Endothelial cell of umbilical vein (primary cell): ENCODE data around the gene MPC1L. TPM values are rescaled to one million over a fixed set of nuclear protein-coding genes. Genes with fewer than 3 reads are reported as not detected.

Experiments used
- BruUV-seq: library from RNA; stranded (reverse); fragments of 400-500 nt; replicated peaks from 2 replicates; lab custom pipeline; 2021; lab: Mats Ljungman, UMichigan
- CTCF ChIA-PET: fragments of 300-600, 350-600 bp; sonication (Branson Sonifier 250); formaldehyde crosslinking; loops from one replicate; lab custom pipeline; 2021; ENCODE audit warnings: antibody characterized with exemption, inconsistent platforms; lab: Charles Lee
- POLR2A ChIA-PET: fragments of 300-600, 350-600 bp; sonication (Branson Sonifier 250); formaldehyde crosslinking; loops from one replicate; lab custom pipeline; 2021; ENCODE audit warnings: antibody characterized with exemption, inconsistent platforms; lab: Charles Lee
- DNase-seq: peaks from one replicate; pipeline ENCODE4 v3.0.0-alpha.2; 2011; ENCODE audit warnings: low read depth, low spot score
- FAIRE-seq: peaks from 2 replicates; lab custom pipeline; 2011; peaks lifted over from hg19 to GRCh38; lab: Jason Lieb, UNC
- H2AFZ ChIP-seq: 2 replicates; pipeline ENCODE4 v1.6.0; 2012; ENCODE audit warnings: low read depth, low read length, control low read depth, inconsistent platforms
- H3K27ac ChIP-seq: 2 replicates; pipeline ENCODE4 v1.5.1; 2011; ENCODE audit warnings: low read depth, mild to moderate bottlenecking, control low read depth, low read length, moderate library complexity; ENCODE audit not compliant: insufficient read depth
- H3K27me3 ChIP-seq, 2 experiments: 2 replicates each; pipeline versions ENCODE4 v1.6.0 to v1.6.1; 2011; ENCODE audit warnings: low read length in 2 of 2, mixed read lengths in 1 of 2; ENCODE audit not compliant: control insufficient read depth in 2 of 2, insufficient read depth in 2 of 2
- H3K36me3 ChIP-seq, 2 experiments: 2 replicates in 1 of 2; 3 replicates in 1 of 2; pipeline ENCODE4 v1.5.1; 2011; ENCODE audit warnings: low read length in 2 of 2, mild to moderate bottlenecking in 1 of 2, moderate library complexity in 1 of 2; ENCODE audit not compliant: control insufficient read depth in 2 of 2, insufficient read depth in 2 of 2; ENCODE audit errors: extremely low read depth in 1 of 2
- H3K4me1 ChIP-seq: 3 replicates; pipeline ENCODE4 v1.5.1; 2011; ENCODE audit warnings: mild to moderate bottlenecking, low read length; ENCODE audit not compliant: control insufficient read depth, insufficient read depth; ENCODE audit errors: extremely low read depth
- H3K4me2 ChIP-seq: 2 replicates; pipeline ENCODE4 v1.6.1; 2011; ENCODE audit warnings: low read length, control low read depth, mixed read lengths; ENCODE audit not compliant: insufficient read depth
- H3K4me3 ChIP-seq, 3 experiments: fragments of 200-600 bp in 1 of 3; sonication (generic), shearing (Covaris generic) in 1 of 3; replicated peaks in 1 of 3; 2 replicates each; pipeline ENCODE4 v1.5.1; 2011 to 2016; ENCODE audit warnings: control low read depth in 3 of 3, low read length in 3 of 3, mild to moderate bottlenecking in 2 of 3, inconsistent platforms in 1 of 3, low read depth in 1 of 3, moderate library complexity in 1 of 3; ENCODE audit not compliant: insufficient read depth in 1 of 3
- H3K79me2 ChIP-seq: 2 replicates; pipeline ENCODE4 v1.6.0; 2012; ENCODE audit warnings: low read length, inconsistent platforms; ENCODE audit not compliant: control insufficient read depth, insufficient read depth
- H3K9ac ChIP-seq: replicated peaks from 2 replicates; pipeline ENCODE3; 2011; ENCODE audit warnings: low read length, control low read depth; ENCODE audit not compliant: insufficient read depth; ENCODE audit errors: extremely low read depth
- H3K9me1 ChIP-seq: replicated peaks from 3 replicates; pipeline ENCODE4 v1.6.0; 2011; ENCODE audit warnings: mild to moderate bottlenecking, low read length; ENCODE audit not compliant: control insufficient read depth, insufficient read depth; ENCODE audit errors: extremely low read depth
- H3K9me3 ChIP-seq: replicated peaks from 2 replicates; pipeline ENCODE4 v1.5.1; 2012; ENCODE audit warnings: low read length, inconsistent platforms; ENCODE audit not compliant: control insufficient read depth, insufficient read depth
- H4K20me1 ChIP-seq: replicated peaks from 2 replicates; pipeline ENCODE3; 2011; ENCODE audit warnings: mild to moderate bottlenecking, low read length; ENCODE audit not compliant: control insufficient read depth, insufficient read depth; ENCODE audit errors: extremely low read depth
- CTCF ChIP-seq, 2 donors: IDR thresholded peaks; 1 replicate in 1 of 2; 2 replicates in 1 of 2; pipeline ENCODE4 v1.5.1; 2011; ENCODE audit warnings: low read length in 2 of 2, mild to moderate bottlenecking in 2 of 2, moderate library complexity in 2 of 2, control low read depth in 1 of 2, inconsistent platforms in 1 of 2, low read depth in 1 of 2; ENCODE audit not compliant: insufficient read depth in 1 of 2; ENCODE audit errors: extremely low read depth in 1 of 2
- EZH2 ChIP-seq: IDR thresholded peaks from 2 replicates; pipeline ENCODE4 v1.6.1; 2012; ENCODE audit warnings: borderline replicate concordance, low read depth, mild to moderate bottlenecking, moderate library complexity, low read length, inconsistent platforms; ENCODE audit not compliant: severe bottlenecking
- FOS ChIP-seq: IDR thresholded peaks from 2 replicates; pipeline ENCODE4 v1.6.1; 2011; ENCODE audit warnings: mild to moderate bottlenecking, low read length, moderate library complexity, borderline replicate concordance; ENCODE audit not compliant: insufficient read depth
- GATA2 ChIP-seq: IDR thresholded peaks from 2 replicates; pipeline ENCODE4 v1.7.0; 2011; ENCODE audit warnings: low read depth, mild to moderate bottlenecking, moderate library complexity, mixed read lengths, low read length; ENCODE audit not compliant: insufficient read length, insufficient read depth
- JUN ChIP-seq: IDR thresholded peaks from 2 replicates; pipeline ENCODE4 v1.6.1; 2011; ENCODE audit warnings: borderline replicate concordance, low read depth; ENCODE audit not compliant: insufficient read length, insufficient read depth
- MAX ChIP-seq: IDR thresholded peaks from 2 replicates; pipeline ENCODE4 v1.6.1; 2011; ENCODE audit not compliant: insufficient read depth, insufficient read length
- MYC ChIP-seq: IDR thresholded peaks from one replicate; pipeline ENCODE4 v1.6.1; 2011; ENCODE audit warnings: mild to moderate bottlenecking, low read depth, low read length
- POLR2A ChIP-seq: IDR thresholded peaks from 2 replicates; pipeline ENCODE4 v1.6.1; 2012; ENCODE audit warnings: low read depth, mild to moderate bottlenecking, control low read depth, low read length
- POLR2AphosphoS5 ChIP-seq: IDR thresholded peaks from 2 replicates; pipeline ENCODE4 v1.6.1; 2012; ENCODE audit warnings: low read depth, mild to moderate bottlenecking, control low read depth, low read length, moderate library complexity; ENCODE audit not compliant: insufficient read depth
- dilution Hi-C: fragments of 300-500 bp; cut with MboI; formaldehyde crosslinking; loops from one replicate; pipeline ENCODE4 v1.15.0; 2019; ENCODE audit warnings: low sequenced_read_pairs; ENCODE audit not compliant: extremely low pct_ligation_motif_present
- intact Hi-C: fragments of 100-400 bp; cut with micrococcal nuclease; formaldehyde crosslinking; loops from one replicate; pipeline ENCODE4 v1.10.0; 2022
- polyA plus RNA-seq, 4 experiments: library from polyadenylated mRNA; depleted of rRNA in 3 of 4; stranded (reverse) in 3 of 4; unstranded in 1 of 4; fragments of >200 nt; gene quantifications; 2 replicates each; pipeline versions ENCODE4 v1.2.1 to v1.2.3, GENCODE V29; 2011 to 2012; ENCODE audit warnings: missing spikeins in 1 of 4
- total RNA-seq: library from RNA; stranded (reverse); gene quantifications from 2 replicates; pipeline ENCODE4 v1.2.3, GENCODE V29; 2021

MPC1L gene
- total and polyA plus RNA-seq, 2 donors (not counting 3 experiments of a cell fraction or from before 2014, with no cell fraction given), result 0.19 TPM; not detected in 1

DNA sequence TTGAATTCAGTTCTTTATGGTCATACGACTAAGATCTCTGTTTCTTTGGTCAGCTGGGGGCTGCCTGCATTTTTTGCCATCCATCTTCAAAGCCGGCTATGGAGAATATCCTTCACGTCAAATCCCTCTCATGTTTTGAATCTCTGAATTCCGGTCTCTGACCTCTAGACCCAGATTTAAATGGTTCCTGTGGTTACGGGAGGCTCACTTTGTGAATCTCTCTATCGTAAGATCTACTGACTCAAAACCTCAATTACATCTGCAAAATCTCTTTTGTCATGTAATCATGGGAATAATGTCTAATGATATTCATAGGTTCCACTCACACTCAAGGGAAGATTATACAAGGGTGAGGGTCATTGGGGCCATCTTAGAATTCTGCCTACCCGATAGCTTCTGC lies 5.7 kb upstream of the MPC1L start:
- Histone ChIP-seq H3K9ac (no peak overlapping the region), H3K79me2 (no peaks in the 10 kb centered on the region), H3K4me1 (no peaks in the 10 kb centered on the region), H3K9me1 (no peaks in the 10 kb centered on the region), H4K20me1 (no peaks in the 10 kb centered on the region), H2AFZ (no peak overlapping the region), H3K27ac (no peak overlapping the region), H3K4me3 (no peak overlapping the region), H3K36me3 (no peaks in the 10 kb centered on the region), H3K27me3 (no peaks in the 10 kb centered on the region), H3K9me3 (no peaks in the 10 kb centered on the region), H3K4me2 (no peak overlapping the region)
- dilution Hi-C loops, result no loop called here
- DNase-seq (no peak), FAIRE-seq (no peak)
- TF ChIP-seq MAX, result no peak
- no peak for TF ChIP-seq POLR2A
- no peak for TF ChIP-seq CTCF (IDR thresholded peaks at IDR 0.05; ENCODE audit: extremely low read depth in 1 of 2, insufficient read depth in 1 of 2, low read depth in 1 of 2, low read length in 2 of 2)
- no peak for TF ChIP-seq MYC
- no peak for TF ChIP-seq EZH2
- TF ChIP-seq FOS, result no peak
- TF ChIP-seq JUN, result no peak
- TF ChIP-seq POLR2AphosphoS5, result no peak
- no peak for TF ChIP-seq GATA2
- no TSS peak for BruUV-seq
- ChIA-PET CTCF (interaction anchor here (1.9 kb wide), 1 partner anchor 74 kb away, joined by 7 read pairs; no protein-coding TSS in a partner anchor), POLR2A (no interaction called here)
- intact Hi-C loops, result no loop called here
